ENCODE data around the gene KIF21A.

Gene KIF21A

GRCh38 chr12:39389399-39390150 is 53.3 kb downstream of the KIF21A start:
- DNase-seq = no peak

- no peak for DNase-seq
These were observed 56.6 kb downstream of the KIF21A start for GRCh38 chr12:39386335-39386734.

DNA sequence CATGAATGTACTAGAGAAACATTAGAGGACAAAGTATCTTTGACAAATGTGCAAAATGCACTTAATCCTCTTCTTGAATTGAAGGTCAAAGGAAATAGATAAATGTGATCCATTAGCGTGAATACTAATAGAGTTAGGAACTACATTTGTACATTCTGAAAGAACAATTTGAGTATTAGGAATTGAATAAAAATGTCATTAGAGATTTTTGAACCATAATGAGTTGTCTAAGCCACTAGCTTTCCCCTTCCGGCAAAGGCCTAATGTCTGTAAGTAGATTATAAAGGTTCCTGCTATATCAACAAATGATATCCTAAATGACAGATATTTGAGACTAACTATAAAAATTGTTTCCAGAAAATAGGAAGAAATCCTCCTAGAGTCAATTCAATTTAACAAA is 59.8 kb downstream of the KIF21A start:
- no peak for DNase-seq

DNA sequence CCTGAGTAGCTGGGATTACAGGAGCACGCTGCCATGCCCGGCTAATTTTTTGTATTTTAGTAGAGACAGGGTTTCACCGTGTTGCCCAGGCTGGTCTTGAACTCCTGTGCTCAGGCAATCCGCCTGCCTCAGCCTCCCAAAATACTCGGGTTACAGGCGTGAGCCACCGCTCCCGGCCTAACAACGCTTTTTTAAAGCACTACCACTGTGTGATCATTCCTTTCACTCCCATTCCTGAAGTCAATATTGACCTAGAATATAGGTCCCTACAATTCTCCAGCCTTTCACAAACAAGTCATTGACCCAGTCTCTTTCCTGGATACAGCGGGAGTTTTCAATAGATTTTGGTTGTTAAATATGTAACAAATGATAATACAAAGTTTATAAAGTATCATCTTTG is 62.8 kb downstream of the KIF21A start:
- no peak for DNase-seq

- DNase-seq = no peak
These were observed 64.6 kb downstream of the KIF21A start for GRCh38 chr12:39378341-39378740.

GRCh38 chr12:39375206-39375808 is 67.6 kb downstream of the KIF21A start:
- DNase-seq = peak; percentile 16

DNA sequence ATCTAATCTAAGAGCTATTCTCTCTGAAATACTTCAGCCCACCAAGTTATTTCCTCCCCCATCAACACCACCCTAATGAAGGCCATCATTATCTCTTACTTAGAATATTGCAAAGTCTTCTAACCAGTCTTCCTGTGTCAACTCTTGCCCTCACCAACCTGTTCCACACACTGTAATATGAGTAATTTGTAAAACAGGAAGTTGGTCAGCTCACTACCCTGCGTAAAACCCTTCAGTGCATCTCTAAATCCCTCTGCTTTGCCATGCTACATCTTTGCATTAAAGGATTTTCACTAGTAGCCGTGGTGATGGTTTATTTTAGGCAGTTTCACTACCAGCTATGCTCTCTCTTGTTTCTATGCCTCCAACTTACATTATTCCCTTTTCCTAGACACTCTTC is 70.0 kb downstream of the KIF21A start:
- DNase-seq = peak; percentile 64

DNA sequence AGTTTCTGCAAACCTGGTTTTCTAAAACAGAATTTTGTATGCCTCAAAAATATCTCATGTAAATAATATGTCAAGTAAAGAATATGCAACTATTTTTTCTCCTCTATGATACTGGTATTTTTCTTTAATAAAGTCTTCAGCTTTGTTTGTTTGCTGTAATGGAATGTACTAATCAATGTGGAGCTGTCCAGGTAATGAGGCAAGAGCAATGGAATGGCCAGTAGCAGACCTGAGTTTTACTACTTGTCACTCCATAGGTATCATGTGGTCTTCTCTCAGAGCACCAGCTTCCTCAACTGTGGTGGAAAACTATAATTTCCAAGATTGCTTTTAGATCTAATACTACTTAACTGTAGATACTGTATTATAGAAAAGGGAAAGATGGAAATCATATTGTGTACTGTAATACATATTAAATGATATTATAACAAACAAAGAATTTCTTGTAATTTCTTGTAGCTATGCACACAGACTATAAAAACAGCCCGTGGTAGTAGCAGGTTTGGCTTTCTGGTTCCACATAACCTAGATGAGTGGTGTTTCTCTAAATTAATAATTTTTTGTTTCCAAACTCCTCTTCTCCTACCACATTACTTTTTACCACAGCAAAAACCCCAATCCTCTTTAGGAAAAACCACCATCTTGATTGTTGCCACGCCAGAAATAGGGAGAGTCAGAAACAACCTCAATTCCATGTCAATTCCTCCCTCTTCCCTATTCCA is 70.6 kb downstream of the KIF21A start:
- no peak for DNase-seq

DNA sequence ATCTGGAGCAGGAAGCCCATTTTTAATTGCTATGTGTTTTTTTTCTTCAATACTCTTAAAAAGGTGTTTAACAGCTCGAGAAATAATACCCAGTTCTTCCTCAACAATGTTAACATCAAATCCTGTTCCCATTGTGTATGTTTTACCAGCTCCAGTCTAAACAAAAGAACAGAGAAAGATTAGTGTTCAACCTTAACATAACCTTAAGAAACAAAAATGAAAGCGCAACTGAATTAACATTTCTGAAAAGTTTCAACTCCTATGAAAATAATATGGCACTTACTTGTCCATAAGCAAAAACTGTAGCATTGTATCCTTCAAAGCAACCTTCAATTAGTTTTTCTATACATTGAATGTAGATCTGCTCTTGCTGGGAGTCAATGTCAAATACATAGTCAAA is 73.2 kb downstream of the KIF21A start:
- no peak for DNase-seq

DNA sequence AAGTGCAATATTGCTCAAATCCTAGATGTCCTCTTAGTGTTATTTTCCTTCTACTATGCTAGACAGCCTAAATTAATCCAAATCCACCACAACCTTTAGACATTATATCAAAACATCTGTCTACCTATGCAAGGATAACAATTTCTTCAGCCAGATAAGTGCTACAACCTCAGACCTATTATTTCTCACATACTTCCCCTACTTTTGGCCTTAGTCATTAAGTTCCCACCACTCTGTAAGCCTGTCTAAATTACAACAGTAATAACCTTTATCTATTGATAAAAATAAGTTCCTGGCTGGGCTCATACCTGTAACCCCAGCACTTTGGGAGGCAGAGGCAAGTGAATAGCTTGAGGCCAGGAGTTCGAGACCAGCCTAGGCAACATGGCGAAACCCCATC is 74.0 kb downstream of the KIF21A start:
- DNase-seq = no peak

DNA sequence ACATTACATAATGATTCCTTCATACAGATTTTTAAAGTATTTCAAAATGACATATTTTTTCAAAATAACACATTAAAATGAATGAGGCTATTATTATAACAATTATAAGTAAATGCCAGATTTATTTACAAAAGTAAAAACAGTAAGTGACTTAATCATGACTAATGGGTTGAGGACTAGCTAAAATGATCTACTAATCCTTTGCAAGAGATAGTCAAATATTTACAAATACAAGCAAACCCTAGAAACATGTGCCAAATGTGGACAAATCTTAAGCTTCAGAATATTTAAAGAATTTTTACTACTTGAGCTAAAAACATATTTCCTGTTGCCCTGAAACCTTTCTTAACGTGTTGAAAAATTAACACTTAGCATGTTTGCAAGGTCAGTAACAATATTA is 74.8 kb downstream of the KIF21A start:
- no peak for DNase-seq

- no peak for DNase-seq
These were observed 75.4 kb downstream of the KIF21A start for GRCh38 chr12:39367494-39367893.

DNA sequence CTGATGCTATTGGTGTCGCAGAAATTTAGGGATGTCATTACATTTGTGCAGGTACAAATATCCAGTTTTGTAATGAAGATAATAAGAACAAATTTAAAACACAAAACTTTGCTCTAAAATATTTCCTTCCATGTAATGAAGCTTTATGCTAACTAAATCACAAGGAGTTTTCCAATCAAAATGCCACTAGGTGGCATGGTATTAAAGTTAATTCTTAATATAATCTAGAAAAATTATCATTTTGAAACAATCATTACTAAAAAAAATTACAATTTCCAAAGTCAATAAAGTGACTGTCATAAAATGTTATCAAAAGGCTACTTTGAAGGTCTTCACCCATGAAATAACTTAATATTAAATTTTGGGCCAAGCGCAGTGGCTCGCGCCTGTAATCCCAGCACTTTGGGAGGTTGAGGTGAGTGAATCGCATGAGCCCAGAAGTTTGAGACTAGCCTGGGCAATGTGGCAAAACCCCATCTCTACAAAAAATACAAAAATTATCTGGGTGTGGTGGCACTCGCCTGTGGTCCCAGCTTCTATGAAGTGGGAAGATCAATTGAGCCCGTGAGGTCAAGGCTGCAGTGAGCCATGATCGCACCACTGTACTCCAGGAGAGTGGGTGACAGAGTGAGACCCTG is 77.4 kb downstream of the KIF21A start:
- no peak for DNase-seq

DNA sequence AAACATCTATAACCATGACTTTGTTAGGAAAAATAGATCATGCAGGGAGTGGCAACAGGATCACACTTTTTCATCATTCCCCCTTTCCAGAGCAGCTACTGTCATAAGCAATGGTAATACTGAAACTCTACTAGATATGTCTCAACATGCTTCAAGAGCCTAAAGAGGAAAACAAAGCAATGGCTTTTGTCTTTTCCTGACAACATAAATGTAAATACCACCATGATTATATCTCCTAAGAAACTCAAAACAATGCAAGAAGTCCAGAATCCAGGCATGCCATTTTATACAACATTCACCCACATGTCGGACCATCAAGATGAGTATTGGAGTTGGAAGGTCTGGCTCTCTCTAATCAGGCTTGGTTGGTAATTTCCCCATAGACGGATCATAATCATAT is 78.7 kb downstream of the KIF21A start:
- DNase-seq = no peak

DNA sequence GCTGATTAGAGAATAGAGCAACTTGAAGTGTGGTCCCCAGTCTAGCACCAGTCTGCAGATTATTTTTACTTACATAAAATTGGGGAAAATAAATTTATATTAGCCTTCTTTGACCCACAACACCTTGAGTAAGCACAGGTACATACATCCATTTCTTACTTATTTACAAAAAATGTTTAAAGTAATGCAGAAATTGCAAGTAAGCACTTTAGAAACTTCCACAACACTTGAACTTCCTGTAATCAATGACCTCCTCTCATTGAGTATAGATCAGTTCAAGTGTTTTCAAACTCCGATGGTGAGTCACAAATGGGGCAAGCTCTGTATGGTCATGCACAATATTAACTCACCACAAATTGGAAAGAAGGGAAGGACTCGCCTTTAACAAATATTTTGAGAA is 83.3 kb downstream of the KIF21A start:
- DNase-seq = no peak

- DNase-seq = no peak
These were observed 85.9 kb downstream of the KIF21A start for GRCh38 chr12:39357041-39357440.

DNA sequence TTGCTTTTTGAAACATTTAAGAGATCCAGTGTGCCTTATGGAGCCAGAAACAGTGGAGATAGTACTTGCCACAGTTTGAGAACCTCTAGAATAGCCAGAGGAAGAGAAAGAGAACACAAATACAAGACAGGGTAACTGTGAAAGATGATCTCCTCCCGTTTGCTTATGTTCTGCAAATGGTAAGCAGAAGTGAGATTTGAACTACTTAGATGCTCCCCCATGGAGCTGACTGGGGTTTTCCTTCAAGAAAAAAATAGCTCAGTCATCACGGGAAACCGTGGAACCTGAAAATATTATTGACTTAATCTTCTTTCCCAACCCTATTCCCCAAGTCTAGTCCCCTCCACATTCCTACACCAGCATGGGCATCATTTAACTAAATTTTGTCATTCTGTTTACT is 87.1 kb downstream of the KIF21A start:
- DNase-seq = no peak

DNA sequence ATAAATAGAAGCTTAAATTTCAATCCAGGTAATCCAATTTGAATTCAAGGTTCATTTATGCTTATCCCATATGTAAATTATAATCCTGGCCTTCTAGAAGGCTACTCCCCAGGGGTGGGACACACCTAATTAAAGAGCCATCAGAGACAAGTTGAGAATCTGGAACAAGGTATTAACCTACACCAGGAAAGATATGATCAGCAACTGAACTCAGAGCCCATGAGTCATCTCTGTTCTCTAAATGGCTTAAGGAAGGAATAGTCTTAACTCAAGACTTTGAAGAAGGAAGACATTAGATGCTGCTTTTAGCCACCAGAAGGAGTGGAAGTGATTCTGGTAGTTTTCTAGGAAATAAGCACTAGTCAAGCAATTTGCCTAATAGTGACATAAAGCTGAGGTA is 88.0 kb downstream of the KIF21A start:
- DNase-seq = no peak

- no peak for DNase-seq
These were observed 90.4 kb downstream of the KIF21A start for GRCh38 chr12:39352471-39353017.

DNA sequence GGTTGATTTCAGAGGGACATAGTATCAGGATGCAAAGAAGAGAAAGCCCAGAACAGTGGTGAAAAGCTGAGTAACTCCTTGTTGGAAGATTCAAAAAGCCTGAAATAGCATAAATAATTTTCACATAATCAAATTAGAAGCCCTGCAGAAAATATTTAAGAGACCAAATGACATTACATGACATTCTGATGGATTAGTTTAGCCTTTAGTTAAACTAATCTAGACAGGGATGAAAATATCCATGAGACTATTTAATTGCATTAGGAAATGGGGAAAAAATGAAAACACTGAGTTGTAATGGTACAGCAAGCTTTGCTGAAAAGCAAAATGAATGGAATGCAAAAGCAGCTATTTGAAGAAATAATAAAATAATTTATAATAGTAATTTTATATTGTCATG is 91.8 kb downstream of the KIF21A start:
- no peak for DNase-seq

DNA sequence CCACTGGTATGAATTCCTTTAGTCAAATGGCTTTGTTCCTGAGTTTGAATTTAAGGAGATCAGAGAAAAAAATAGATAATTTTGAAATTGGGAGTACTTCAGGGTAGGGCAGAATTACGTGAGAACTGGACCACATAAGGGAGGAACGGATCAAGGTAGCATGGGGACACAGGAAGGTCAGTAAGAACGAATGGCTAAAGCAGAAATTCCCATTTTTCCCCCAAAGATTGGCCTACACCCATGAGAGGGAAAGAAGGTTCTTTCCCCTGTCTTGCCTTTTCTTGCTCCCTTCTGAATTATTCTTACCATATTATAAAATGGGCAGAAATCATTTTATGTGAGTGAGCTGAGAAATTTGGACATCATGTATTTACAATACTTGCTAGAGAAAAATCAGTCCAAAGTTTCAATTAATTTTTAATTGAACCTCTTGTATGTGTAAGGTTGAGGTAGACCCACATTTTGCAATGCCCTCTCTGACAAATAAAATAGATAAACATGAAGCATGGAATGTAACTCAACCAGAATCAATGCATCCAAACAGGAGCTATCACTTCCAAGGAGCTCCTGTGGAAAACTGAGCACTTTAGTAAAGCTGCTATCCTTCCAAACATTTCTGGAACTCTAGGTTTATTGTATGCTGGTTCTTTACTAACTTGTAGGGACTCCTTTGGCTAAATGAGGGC is 93.8 kb downstream of the KIF21A start:
- DNase-seq = no peak

- DNase-seq = no peak
These were observed 94.4 kb downstream of the KIF21A start for GRCh38 chr12:39348523-39348922.

DNA sequence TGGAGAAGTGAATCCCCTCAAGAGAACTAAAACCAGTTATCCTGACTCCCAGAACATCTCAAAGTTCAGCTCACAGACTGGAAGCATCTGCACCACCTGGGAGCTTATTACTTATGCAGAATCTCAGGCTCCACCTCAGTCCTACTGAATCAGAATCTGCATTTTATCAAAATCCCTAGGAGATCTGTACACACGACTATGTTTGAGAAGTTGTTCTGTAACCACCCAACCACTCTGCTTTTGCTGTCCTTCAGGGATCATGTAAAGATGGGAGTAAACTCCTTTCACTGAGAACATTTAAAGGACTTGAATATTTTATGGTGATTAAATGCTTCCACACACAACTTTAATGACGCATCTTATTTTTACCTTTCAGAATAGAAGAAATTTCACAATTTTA is 98.0 kb downstream of the KIF21A start:
- no peak for DNase-seq

Data from activated CD4-positive, alpha-beta T cell treated with anti-CD3 and anti-CD28 coated beads, Interleukin-2, Interleukin-6, amounts not matched to agents 100 ng/mL and 50 ng/mL, durations not matched to agents 16 hours and 8 hours (primary cell).